ENCODE data around the gene TMTC2.

Gene TMTC2

DNA sequence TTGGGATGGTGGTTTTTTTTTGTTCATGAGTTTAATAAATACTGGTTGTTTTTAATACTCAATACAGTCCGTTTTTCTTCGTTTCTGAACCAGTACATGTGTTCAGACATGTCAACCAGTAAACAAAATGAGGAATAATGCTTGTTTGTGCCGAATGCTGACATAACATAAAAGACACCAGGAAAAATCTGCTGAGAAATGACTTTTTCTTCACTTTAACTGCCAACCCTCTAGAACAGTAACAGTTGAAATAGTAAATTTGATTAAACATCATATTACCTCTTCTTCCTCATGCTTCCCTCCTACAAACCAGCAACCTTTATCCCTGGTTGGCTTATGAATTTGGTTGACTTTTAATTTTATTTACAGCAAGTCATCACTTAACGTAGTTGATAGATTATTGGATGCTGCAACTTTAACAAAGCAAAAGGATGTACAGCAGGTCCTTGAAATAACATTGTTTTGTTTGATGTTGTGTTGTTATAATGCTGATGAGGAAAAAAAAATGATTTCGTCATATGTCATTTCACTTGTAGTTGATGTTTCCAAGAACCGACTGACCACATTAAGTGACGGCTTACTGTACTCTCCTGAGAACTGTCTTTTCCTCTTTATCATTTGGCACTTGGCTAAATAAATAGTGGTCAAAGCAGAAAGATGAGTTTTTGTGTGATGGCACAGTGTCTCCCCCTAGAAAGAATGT, 340.5 kb downstream of the TMTC2 start:
- DNase-seq, result no peak

DNA sequence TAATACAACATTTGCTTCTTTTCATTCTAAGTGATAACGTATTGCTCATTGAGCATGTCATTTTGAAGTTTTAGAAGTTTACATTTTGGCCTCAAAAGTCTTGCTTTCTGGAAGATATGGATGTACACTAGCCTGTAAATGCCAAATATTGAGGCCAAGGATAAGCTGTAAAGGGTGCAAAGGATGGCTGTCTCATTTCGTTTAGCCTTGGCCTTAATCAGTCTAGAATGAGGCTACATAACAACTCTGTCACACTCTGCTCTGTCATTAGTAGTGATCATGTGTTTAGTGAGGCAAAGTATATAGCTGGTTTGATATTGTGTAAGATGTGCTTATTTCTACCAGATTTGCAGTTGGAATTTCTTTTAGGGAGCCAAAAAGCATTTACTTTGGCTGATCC, 344.5 kb downstream of the TMTC2 start:
- DNase-seq, result no peak

DNA sequence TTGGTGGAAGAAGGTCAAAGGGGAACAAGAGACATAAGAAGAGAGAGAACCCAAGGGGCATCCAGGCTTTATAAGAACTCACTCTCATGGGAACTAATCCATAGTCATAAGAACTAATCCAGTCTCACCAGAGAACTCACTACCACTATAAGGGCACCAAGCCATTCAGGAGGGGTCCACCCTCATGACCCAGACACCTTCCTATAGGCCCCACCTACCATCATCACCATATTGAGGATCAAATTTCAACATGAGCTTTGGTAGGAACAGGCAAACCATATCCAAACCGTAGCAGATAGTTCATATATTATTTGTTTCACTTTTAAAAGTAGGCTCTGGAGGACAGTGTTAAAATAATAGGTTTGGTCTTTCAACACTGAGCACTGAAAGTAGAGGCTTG, 350.1 kb downstream of the TMTC2 start:
- DNase-seq, result no peak

DNA sequence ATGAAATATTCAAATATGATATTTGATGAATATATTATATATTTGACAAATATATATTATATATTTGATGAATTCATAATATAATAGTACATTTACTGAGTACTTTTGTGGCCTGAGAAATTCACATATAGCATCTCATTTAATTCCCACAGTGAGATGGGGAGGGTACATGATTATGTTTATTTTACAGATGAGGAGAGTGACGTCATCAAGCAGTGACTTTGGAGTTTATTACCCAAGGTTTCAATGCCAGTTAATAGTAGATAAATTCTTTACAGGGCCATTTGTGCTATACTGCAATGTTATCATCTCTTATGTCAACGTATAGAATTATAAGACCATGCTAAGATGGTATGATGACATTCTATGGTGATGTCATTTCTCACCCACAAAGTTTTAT, 352.7 kb downstream of the TMTC2 start:
- no peak for DNase-seq

DNA sequence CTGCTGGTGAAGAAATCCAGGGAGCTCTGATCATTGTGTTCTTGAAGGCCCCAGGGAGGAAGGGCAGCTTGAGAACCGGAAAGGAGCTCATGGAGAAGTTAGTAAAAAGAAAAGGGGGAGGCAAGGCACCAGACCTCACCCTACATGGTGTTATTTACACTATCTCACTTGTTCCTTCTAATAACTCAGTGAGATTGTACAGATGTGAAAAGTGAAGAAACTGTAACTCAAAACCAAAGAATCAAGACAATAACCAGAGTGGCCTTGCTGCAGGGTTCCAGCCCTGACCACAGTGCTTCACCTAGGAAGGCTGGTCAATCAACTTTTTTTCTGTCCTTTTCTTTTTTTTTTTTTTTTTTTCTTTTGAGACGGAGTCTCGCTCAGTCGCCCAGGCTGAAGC, 353.6 kb downstream of the TMTC2 start:
- DNase-seq, result no peak

DNA sequence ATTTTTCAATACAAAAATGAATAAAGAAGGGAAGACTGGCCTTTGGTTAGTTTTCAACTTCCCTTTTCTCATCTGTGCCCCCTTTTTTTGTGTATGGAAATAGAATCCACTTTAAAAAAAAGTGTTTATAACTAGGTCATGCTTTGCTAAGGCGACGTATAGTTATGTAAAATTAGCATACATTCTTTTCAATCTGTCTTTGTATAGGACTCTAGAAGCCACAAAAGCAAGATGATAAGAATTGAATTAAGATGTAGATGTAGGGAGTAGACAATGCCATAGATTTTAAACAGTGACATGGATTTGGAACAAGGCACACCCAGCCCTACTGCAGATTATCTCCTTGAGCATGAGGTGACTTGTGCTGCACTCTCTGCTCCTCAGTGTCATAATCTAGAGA, 354.3 kb downstream of the TMTC2 start:
- no peak for DNase-seq

DNA sequence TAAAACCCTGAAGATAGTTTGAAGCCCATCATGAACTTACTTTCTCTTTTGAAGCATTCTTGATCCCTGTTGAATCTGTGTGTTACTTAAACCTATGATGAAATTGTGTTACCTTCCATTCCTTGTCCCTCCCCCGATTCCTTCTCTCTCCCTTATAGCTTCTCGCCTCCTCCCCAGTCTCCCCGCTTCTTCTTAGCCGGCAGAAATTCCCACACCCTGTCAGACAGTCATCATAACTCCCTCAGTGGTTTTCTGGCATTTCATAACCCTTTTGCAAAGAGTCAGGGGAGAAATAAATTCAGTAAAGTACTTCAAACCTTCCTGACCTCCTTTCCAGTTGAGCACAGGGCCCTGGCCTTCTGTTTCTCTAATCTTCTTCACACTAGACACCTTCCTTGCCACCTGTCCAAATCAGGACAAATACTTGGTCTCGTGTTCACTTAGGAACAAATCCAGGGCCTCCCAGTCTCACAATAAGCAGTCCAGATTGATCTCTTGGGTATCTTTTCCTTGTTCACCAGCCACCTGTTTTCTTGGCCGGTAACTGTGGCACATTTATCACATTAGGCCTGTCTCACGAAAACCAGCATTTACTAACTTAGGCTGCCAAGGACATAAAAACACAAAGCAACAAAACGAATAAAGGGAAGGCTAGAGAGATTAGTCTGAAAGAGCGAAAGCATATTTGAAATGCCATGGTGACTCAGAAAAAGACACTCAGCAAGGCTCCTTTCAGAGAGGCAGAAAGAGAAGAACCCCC, 355.9 kb downstream of the TMTC2 start:
- no peak for DNase-seq

DNA sequence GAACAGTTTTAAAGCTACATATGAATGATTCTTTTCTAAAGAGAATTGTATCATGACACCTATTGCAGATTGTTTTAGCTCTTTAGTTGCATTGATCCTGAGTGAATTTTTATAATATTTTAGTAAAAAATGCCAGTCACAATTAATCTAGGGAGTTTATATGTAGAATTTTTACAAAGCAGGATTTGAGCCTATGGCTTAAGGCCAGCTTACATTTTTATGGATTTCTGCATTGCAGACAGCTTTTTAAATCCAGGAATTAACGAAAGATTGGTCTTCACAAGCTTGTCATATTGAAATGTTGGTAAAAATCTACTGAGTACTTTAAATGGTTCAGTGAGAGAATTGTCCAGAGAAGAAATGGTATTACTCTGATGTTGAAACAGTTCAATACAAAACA, 358.0 kb downstream of the TMTC2 start:
- no peak for DNase-seq

DNA sequence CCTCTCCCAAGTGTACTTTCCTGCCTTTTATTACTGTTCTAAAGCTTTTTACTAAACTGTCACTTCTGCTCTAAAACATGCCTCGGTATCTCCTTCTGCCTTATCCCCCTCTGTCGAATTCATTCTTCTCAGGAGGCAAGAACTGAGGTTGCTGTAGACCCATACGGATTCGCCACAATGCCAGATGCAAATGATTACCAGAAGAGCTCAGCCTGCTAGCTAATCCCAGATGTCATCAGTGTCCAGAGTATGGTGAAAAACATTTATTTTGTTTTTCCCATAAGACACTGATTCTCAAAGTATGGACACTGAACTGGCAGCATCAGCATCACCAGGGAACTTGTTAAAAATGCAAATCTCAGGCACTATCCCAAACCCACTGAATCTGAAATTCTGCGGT, 359.3 kb downstream of the TMTC2 start:
- DNase-seq, result no peak

DNA sequence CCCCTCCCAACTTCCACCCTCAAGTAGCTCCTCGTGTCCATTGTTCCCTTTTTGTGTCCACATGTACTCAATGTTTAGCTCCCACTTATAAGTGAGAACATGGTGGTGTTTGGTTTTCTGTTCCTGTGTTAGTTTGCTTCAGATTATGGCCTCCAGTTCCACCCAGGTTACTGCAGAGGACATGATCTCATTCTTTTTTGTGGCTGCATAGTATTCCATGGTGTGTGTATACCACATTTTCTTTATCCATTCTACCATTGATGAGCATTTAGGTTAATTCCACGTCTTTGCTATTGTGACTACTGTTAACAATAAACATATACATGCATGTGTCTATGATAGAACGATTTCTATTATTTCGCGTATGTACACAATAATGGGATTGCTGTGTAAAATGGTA, 362.6 kb downstream of the TMTC2 start:
- no peak for DNase-seq

DNA sequence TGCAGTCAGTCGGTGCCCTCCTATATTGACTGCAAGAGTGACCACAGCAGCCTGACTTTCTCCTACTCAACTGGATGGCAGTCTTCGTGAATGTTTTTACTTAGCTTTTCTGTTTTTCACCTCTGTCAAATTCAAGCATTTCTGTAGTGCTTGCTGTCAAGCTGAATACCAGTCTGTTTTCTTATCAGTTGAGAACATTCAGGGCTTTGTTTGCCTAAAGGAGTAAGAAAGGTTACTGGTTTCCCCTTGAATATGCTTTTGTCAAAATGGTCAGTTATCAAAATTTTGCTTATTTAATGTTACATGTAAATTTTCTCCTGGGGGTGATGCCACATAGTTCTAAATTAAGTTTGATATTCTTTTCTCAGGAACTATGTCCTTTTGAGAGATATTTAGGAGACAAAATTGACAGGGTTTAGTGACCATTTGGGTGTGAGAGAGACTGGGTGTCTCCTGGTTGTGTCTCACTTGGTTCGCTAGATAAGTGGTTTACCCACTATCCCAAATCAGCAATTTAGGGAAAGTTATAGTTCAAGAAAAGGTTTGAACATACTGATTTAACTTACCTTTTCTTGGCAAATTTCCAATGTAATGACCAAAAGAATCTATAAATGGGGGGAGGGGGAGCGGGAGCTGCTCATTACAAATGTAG, 366.3 kb downstream of the TMTC2 start:
- no peak for DNase-seq

DNA sequence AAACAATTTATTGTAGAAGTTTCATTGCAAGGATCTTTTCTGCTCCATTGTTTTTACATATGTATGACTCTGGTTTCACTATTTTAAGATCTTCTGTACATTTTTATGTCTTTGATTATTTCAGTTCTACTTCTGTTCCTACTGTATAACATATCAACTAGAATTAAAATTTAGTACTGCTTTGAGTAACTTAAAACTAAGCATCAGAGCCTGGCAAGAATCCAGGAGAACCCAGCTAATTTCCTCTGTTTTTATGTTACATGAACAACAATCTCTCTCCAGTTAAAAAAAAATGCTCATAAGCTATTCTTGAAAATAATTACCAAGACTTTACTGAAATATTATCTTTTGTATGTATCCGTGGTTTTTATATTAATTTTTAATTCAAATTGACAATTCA, 370.7 kb downstream of the TMTC2 start:
- DNase-seq, result no peak

DNA sequence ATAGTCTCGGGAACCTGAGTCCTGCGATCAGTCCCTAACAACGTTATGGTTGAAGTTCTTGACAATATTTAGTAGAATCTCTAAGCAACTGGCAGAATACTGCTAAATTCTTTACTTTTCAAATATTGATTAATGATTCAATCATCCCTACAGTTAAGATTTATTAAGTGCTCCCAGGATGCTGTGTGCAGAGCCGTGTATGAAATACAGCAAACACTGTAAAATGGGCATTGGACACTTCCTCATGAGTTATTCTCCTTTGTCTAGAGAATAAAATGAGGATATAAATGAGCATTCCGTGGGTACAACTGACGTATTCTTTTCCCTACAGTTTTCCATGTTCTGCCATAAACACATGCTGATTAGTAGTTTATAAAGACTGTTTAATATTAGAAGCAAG, 372.4 kb downstream of the TMTC2 start:
- no peak for DNase-seq

DNA sequence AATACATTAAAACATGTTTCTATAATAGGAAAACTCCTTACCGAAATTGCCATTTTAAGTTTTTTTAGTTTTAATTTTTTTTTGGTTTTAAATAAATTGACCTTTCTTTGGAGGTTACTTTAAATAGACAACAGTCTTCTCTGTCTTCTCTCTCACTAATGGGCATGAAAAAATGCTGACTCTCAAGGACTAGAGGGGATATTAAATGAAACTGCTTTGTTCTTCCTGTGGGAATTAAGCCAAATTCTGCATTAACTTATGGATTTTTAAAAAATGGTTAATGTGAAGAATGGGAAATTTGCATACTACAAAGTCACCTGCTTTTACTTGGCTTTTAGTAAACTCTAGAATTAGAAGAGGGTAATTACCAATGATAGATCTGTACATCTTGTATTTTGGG, 378.9 kb downstream of the TMTC2 start:
- no peak for DNase-seq

DNA sequence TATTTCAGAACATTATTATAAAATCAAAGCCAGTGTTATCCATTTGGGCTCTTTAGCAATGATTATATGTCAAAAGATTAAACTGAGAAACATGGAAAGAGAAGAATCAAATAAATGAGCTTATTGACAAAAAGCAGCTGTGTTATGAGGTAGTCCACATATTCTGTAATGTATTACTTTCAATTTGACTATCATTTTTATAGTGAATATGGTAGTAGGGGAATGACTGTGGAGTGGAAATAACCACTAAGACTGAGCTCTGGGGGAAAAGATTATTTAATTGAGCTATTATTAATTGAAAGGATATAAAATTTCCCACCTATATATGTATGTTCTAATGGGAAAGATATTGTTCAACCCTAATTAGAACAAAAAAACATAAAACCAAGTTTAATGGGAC, 381.3 kb downstream of the TMTC2 start:
- DNase-seq, result no peak

DNA sequence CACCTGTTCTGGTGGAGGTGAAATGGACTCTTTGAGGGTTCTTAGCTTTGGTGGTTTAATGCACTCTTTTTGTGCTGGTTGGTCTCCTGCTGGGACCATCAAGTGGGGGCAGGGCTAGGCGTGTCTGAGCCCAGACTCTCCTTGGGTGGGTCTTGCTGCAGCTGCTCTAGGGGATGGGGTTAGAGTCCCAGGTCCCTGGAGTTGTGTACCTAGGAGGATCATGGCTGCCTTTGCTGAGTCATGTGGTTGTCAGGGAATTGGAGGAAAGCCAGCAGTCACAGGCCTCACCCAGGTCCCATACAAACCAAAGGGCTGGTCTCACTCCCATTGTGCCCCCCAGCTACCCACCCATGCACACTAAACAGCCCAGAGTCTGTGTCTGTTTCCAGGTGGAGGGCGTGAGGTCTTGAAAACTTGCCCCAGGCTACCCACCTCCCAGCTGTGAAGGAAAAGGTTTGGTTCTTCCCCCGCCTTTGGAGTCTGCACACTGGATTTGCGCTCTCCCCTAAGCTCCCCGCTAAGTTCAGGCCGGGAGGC, 387.7 kb downstream of the TMTC2 start:
- peak; percentile 53 for DNase-seq

DNA sequence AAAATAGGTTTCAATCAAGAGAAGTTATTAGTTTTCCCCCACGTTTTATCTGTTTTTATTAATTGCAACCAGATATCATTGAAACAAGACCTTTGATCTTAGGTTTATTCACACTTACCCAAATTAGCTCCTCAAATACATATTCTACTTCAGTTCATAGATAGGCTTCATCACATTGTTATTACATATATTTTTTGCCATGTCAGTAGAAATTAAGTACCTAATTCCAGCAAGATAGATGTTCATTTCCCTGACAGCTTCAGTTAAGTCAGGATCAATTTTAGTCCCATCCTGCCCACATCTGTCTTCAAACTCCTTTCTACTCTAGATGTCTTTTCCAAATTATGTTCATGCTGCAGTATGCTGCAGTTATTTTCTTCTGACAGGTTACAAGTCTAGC, 388.8 kb downstream of the TMTC2 start:
- no peak for DNase-seq

DNA sequence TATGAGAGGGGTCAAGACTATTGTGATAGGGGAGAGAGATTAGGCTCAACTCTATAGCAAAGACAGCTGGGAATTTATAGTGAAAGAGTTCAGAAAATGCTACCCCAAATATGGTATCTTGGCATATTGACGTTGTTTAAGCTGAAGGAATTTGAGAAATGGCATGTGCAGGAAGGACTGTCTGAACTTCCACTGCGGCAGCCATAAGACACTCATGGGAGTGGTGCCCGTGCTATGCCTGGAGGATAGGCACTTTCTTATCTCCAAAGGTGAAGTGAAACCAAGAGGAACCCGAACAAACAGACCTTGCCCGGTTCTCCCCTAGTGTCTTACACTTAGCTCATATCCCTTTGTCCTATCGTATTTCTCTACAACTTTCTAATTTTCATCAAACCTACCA, 390.3 kb downstream of the TMTC2 start:
- no peak for DNase-seq

DNA sequence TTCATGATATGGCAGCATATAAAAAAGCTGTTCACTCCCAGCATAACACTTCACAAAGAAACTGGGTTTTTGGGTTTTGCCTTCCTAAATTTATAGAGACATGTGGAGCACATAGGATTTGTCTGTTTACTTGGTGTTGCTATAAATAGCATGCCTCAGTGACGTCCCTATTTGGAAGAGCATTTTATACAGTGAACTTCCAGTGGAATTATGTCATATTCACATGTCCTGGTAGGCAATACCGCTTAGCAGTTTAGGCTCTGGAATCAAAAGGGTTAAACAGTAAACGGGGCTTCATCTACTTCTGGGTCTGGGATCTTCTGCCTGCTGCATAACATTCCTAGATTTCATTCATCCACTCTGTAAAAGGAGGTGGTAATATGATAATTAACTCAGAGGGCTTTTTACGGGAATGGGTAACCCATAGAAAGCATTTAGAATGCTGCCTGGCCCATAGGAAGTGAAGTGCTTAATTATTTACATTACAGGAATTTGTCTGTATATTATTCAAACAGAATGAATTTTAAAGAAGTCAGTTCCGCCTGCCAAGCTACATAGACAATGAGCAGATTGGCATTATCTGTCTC, 396.1 kb downstream of the TMTC2 start:
- DNase-seq, result no peak

DNA sequence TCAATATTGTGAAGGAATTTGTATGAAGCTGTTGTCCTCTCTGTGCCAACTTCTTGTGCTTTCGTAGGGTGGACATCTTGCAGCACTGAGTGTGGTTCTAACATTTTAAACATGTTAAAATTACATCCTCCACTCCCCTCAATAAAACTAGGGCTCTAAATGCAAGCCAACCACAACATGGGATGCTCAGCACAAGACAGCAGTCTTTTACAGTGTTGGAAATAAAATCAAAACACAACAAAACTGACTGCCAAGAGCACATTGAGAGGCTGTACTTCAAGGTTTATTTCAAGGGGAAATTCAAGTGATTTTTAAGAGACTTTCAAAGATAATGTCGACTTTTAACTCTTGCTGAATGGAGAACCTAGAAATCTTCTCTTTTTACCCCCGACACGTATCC, 396.9 kb downstream of the TMTC2 start:
- DNase-seq, result no peak

DNA sequence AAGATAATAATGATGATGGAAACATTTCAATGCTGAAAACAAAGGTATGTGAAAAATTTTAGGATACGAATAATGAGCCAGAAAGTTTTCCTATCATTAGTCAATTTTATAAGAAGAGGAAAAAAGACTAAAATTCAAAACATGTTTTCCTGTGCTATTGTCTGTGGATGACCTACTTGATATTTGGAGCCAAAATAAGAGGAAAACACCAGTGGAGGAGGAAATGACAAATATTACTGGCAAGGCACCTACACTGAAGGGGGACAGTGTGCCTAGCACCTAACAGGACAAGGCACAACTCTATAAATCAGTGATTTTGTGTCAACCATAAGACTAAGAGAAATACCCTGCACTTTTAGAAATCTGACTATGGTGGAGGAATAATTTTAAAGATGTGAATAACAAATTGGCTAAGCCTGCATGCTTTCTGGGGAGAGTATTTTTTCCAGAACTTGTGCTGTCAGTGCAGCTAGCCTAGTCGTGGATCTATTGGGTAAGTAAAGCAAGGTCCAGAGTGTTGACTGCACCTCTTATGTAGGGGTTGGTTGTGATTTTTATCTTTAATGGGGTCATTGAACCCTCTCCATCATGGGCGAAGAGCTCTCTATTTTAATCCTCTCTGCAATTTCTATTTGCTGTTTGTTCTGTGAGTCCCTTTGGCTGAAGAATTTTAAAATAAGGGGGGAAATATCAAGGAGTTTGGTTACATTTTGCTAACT, 398.0 kb downstream of the TMTC2 start:
- DNase-seq, result no peak

DNA sequence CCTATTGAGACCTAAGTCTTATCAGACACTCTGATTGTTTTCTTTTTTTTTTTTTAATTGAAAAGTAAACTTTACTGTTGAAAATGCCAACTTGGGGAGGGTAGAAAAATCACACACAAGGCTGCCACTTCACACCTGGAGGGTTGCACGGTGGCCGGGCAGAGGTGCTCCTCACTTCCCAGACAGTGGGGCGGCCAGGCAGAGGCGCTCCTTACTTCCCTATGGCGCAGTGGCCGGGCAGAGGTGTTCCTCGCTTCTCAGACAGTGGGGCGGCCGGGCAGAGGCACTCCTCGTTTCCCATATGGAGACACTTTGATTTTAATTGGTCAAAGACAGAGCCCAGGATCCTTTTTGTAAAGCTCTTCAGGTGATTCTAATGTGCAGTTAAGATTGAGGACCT, 399.3 kb downstream of the TMTC2 start:
- no peak for DNase-seq

DNA sequence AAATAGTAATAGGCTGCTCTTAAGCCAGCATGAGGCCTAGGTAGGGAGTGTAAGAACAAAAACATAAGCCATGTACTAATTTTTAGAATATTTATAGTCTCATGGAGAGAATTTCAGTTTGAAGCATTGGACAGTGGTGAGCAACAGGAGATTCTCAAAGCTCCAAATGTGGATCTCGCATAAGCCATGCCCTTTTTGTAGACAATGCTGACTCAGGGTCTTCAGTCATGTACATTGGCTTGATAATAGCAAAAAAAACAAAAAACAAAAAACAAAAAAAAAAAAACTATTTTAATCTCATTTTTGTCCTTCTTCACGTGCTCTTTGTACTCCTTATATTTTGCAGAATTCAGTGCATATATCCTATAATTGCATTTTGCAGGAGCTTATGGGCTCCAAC, 402.9 kb downstream of the TMTC2 start:
- DNase-seq, result no peak

All from NCI-H69 (cell line).